ENCODE measurements around the gene CACNA1F.

DNA sequence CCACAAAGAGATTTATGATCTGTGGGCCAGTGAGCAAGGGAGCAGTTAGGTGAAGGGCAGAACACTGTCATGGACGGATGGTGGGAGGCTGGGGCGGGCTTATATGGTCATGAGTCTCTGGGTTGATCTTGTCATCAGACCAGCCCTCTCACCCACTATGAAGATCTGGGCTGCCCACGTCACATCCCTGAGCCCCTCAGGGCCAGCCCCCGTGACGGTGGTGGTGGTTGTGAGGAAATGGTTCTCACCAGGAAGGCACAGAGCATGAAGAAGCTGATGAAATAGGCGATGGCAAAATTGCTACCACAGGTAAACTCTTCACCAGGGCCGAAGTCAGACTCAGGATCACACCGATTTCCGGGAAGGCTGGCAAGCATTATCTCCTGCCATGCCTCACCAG lies 22.1 kb downstream of the CACNA1F start:
- TF ChIP-seq ZNF274 (IDR thresholded peaks at IDR 0.05; ENCODE audit: borderline replicate concordance, low read depth, low read length) (no peak), YY1 (IDR thresholded peaks at IDR 0.05; ENCODE audit: borderline replicate concordance in 1 of 3, control insufficient read depth in 1 of 3, extremely low read depth in 1 of 3, insufficient read depth in 3 of 3, insufficient read length in 1 of 3, insufficient replicate concordance in 2 of 3, low read depth in 1 of 3, low read length in 2 of 3) (no peak), EZH2 (IDR thresholded peaks at IDR 0.05; ENCODE audit: borderline replicate concordance, low read depth, low read length) (no peak), HDGF (IDR thresholded peaks at IDR 0.05) (no peak), BCOR (IDR thresholded peaks at IDR 0.05) (no peak), RFX5 (IDR thresholded peaks at IDR 0.05; ENCODE audit: low read depth, low read length) (no peak), NR3C1 (CRISPR knock-in tag; IDR thresholded peaks at IDR 0.05) (no peak)
- TF ChIP-seq, protein P1, sequence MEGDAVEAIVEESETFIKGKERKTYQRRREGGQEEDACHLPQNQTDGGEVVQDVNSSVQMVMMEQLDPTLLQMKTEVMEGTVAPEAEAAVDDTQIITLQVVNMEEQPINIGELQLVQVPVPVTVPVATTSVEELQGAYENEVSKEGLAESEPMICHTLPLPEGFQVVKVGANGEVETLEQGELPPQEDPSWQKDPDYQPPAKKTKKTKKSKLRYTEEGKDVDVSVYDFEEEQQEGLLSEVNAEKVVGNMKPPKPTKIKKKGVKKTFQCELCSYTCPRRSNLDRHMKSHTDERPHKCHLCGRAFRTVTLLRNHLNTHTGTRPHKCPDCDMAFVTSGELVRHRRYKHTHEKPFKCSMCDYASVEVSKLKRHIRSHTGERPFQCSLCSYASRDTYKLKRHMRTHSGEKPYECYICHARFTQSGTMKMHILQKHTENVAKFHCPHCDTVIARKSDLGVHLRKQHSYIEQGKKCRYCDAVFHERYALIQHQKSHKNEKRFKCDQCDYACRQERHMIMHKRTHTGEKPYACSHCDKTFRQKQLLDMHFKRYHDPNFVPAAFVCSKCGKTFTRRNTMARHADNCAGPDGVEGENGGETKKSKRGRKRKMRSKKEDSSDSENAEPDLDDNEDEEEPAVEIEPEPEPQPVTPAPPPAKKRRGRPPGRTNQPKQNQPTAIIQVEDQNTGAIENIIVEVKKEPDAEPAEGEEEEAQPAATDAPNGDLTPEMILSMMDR (IDR thresholded peaks at IDR 0.05 in 2 of 3, conservative IDR thresholded peaks at IDR 0.05 in 1 of 3; ENCODE audit: insufficient read depth in 2 of 3, low read depth in 1 of 3, low read length in 3 of 3) = no peak
- TF ChIP-seq, protein P2, sequence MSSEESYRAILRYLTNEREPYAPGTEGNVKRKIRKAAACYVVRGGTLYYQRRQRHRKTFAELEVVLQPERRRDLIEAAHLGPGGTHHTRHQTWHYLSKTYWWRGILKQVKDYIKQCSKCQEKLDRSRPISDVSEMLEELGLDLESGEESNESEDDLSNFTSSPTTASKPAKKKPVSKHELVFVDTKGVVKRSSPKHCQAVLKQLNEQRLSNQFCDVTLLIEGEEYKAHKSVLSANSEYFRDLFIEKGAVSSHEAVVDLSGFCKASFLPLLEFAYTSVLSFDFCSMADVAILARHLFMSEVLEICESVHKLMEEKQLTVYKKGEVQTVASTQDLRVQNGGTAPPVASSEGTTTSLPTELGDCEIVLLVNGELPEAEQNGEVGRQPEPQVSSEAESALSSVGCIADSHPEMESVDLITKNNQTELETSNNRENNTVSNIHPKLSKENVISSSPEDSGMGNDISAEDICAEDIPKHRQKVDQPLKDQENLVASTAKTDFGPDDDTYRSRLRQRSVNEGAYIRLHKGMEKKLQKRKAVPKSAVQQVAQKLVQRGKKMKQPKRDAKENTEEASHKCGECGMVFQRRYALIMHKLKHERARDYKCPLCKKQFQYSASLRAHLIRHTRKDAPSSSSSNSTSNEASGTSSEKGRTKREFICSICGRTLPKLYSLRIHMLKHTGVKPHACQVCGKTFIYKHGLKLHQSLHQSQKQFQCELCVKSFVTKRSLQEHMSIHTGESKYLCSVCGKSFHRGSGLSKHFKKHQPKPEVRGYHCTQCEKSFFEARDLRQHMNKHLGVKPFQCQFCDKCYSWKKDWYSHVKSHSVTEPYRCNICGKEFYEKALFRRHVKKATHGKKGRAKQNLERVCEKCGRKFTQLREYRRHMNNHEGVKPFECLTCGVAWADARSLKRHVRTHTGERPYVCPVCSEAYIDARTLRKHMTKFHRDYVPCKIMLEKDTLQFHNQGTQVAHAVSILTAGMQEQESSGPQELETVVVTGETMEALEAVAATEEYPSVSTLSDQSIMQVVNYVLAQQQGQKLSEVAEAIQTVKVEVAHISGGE (CRISPR knock-in tag; IDR thresholded peaks at IDR 0.05) = no peak
